BE2C (cell line): ENCODE results near the gene GOLGA6L26. TPM values are rescaled to one million over a fixed set of nuclear protein-coding genes. Genes with fewer than 3 reads are reported as not detected.
"Not testable (repeated sequence)": the region's sequence is repeated elsewhere in the genome, so short reads cannot be mapped to it uniquely, and the experiment has no call there.

Experiments
- DNase-seq: peaks from one replicate; pipeline ENCODE4 v3.0.0-alpha.2; 2020
- H3K27me3 ChIP-seq: fragments of 250-450 bp; sonication (Bioruptor Pico); 2 replicates; pipeline ENCODE4 v1.5.1; 2020; ENCODE audit warnings: mild to moderate bottlenecking
- H3K36me3 ChIP-seq: fragments of 250-450 bp; sonication (Bioruptor Pico); 2 replicates; pipeline ENCODE4 v1.5.1; 2020; ENCODE audit warnings: mild to moderate bottlenecking
- H3K4me1 ChIP-seq: fragments of 250-450 bp; sonication (Bioruptor Pico); 2 replicates; pipeline ENCODE4 v1.5.1; 2020
- H3K4me3 ChIP-seq: 2 replicates; pipeline ENCODE4 v1.5.1; 2011; ENCODE audit warnings: low read depth, low read length
- H3K9me3 ChIP-seq: fragments of 250-450 bp; sonication (Bioruptor Pico); 2 replicates; pipeline ENCODE4 v1.5.1; 2020
- polyA plus RNA-seq: library from polyadenylated mRNA; unstranded; fragments of >200 nt; gene quantifications from one replicate; pipeline ENCODE4 v1.2.1, GENCODE V29; 2012; ENCODE audit warnings: low read depth, missing spikeins; ENCODE audit not compliant: insufficient read length, insufficient read depth
- TF ChIP-seq, protein P1 (sequence below): IDR thresholded peaks from 2 replicates; pipeline ENCODE4 v1.5.1; 2012; ENCODE audit warnings: mild to moderate bottlenecking, low read depth, low read length

The GOLGA6L26 gene, protein sequence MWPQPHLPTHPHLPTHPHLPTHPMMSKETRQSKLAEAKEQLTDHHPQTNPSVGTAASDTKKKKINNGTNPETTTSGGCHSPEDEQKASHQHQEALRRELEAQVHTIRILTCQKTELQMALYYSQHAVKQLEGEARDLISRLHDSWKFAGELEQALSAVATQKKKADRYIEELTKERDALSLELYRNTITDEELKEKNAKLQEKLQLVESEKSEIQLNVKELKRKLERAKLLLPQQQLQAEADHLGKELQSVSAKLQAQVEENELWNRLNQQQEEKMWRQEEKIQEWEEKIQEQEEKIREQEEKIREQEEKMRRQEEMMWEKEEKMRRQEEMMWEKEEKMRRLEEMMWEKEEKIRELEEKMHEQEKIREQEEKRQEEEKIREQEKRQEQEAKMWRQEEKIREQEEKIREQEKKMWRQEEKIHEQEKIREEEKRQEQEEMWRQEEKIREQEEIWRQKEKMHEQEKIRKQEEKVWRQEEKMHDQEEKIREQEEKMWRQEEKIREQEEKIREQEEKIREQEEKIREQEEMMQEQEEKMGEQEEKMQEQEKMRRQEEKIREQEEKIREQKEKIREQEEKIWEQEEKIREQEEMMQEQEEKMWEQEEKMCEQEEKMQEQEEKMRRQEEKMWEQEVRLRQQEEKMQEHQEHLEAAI
- polyA plus RNA-seq, result not detected

DNA sequence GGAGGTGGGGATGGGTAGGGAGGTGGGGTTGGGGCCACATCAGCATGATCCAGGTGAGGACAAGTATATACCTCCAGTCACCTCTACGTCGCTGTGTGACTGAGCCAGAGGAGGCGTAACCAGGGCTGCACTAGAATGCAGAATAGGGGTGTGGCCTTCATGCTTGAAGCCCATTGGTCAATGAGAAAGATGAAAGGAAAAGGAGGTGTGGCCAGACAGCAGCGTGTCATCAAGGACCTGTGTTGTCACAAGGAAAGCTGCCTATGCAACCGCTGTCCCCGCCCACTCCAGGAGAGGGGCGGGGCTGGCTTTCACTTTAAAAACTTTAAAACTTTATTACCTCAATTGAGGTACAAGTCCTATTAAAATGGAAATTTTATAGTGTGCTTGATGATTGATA lies at the start of gene GOLGA6L26:
Gene GOLGA6L26, minus strand, starts transcription at position 101 of the 400 bp plus-strand sequence. Its CDS starts 61 bp downstream, at position 40.
- H3K4me3 ChIP-seq, DNase-seq, H3K9me3 ChIP-seq, H3K36me3 ChIP-seq, H3K27me3 ChIP-seq, H3K4me1 ChIP-seq: not testable (repeated sequence)

DNA sequence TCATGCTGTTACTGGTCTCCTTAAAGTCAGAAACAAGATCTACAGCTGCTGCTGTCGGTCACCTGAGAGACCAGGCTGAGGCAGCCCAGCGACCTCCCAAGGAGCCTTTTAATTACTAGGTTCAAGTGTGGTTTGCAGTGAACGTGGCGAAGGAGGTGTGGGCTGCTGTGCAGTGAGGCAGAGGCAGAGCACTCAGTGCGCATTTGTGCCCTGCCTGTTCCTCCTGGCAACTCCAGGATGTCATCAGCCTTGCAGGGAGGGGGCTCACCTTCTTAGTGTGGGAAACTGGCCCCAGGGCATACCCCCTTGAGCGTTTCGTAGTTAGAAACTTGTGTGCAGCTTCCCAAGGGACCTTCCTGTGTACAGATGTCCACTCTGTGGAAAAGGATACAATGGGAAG lies 47.2 kb upstream of the GOLGA6L26 start:
- DNase-seq, H3K27me3 ChIP-seq, H3K4me3 ChIP-seq, H3K9me3 ChIP-seq, H3K36me3 ChIP-seq, H3K4me1 ChIP-seq: not testable (repeated sequence)

DNA sequence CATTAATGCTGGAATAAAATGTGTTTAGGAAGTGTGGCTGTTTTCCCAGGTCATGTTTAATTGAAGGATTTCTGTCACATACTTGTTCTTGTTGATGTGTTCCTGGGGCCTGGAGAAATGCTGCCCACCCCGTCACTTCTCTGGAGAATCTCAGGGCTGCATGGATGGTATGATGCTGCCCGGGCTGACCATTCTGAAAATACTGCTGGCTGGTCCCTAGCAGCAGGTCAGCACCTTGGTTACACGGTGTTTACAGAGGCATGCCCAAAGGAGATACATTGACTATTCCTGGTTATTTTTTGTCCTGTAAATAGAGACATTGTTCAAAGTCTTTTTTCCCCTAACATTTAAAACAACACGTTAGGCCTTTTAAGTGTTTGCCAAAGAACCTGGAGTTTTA lies 46.7 kb upstream of the GOLGA6L26 start:
- H3K36me3 ChIP-seq, H3K9me3 ChIP-seq, DNase-seq, H3K4me3 ChIP-seq, H3K4me1 ChIP-seq, H3K27me3 ChIP-seq: not testable (repeated sequence)

DNA sequence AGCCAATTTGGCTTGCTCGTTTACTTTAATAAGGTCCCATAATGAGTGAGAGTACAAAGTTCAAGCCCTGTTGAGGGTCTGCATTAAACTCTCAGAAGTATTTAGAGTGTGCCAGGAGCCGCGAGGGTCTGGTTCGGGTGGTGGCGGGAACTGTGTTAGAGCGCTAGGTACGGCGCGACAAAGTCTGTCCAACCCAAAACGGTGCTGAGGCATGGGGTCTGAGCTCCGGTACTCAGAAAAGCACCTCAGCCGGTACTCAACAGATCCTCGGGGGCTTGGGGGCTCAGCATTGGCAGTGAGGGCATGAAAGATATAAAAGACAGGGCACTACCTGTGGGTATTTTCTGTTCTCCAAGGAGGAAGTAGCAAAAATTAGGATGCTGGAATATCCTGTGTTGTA lies 45.0 kb upstream of the GOLGA6L26 start:
- H3K27me3 ChIP-seq, DNase-seq, H3K9me3 ChIP-seq, H3K36me3 ChIP-seq, H3K4me1 ChIP-seq, H3K4me3 ChIP-seq: not testable (repeated sequence)

DNA sequence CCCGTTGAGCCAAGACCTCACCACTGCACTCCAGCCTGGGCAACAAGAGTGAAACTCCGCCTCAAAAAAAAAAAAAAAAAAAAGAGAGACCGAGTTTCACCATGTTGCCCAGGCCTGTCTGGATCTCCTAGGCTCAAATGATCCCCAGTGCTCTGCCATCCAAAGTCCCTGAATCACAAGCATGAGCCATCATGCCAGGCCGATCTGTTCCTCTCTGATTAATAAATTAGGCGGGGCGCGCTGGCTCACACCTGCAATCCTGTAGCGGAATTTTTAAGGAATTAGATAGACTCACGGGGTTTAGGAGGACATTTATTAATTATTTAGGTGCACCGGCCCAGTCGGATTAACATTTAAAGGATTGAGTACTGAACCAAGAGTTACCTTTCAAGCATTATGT lies 40.2 kb upstream of the GOLGA6L26 start:
- H3K4me3 ChIP-seq, H3K4me1 ChIP-seq, H3K36me3 ChIP-seq, H3K9me3 ChIP-seq, DNase-seq, H3K27me3 ChIP-seq: not testable (repeated sequence)

DNA sequence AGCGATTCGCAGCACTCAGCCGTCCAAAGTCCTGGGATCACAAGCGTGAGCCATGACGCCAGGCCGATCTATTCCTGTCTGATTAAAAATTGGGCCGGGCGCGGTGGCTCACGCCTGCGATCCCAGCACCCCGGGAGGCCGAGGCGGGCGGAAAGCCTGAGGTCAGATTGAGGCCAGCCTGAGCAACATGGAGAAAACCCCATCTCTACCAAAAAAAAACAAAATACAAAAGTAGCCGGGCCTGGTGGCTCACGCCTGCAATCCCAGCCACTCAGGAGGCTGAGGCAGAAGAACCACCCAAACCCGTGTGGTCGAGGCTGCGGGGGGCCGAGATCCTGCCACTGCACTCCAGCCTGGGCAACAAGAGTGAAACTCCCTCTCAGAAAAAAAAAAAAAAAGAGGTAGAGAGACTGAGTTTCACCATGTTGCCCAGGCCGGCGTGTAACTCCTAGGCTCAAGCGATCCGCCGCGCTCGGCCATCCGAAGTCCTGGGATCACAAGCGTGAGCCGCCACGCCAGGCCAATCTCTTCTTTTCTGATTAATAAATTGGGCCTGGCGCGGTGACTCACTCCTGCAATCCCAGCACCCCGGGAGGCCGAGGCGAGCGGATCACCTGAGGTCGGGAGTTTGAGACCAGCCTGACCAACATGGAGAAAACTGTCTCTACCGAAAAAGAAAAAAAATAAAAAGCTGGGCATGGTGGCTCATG lies 39.0 kb upstream of the GOLGA6L26 start:
- not testable (repeated sequence) for H3K9me3 ChIP-seq, H3K4me3 ChIP-seq, H3K4me1 ChIP-seq, H3K36me3 ChIP-seq, DNase-seq, H3K27me3 ChIP-seq

DNA sequence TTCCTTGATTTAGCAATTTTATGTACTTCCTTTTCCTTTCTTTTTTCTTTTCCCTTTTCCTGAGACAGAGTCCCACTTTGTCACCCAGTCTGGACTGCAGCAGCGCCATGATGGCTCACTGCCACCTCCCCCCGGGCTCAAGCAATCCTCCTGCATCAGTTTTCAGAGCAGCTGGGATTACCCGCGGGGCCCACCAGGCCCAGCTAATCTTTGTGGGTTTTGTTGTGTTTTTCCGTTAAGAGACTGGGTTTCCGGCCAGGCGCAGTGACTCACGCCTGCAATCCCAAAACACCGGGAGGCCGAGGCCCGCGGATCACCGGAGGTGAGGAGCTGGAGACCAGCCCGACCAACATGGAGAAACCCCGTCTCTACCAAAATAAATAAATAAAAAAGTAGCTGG lies 38.3 kb upstream of the GOLGA6L26 start:
- no peaks in the 10 kb centered on the region for H3K4me1 ChIP-seq
- H3K4me3 ChIP-seq, result no peak overlapping the region
- TF ChIP-seq, protein P1, sequence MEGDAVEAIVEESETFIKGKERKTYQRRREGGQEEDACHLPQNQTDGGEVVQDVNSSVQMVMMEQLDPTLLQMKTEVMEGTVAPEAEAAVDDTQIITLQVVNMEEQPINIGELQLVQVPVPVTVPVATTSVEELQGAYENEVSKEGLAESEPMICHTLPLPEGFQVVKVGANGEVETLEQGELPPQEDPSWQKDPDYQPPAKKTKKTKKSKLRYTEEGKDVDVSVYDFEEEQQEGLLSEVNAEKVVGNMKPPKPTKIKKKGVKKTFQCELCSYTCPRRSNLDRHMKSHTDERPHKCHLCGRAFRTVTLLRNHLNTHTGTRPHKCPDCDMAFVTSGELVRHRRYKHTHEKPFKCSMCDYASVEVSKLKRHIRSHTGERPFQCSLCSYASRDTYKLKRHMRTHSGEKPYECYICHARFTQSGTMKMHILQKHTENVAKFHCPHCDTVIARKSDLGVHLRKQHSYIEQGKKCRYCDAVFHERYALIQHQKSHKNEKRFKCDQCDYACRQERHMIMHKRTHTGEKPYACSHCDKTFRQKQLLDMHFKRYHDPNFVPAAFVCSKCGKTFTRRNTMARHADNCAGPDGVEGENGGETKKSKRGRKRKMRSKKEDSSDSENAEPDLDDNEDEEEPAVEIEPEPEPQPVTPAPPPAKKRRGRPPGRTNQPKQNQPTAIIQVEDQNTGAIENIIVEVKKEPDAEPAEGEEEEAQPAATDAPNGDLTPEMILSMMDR, result no peak
- H3K27me3 ChIP-seq, result no peaks in the 10 kb centered on the region
- H3K9me3 ChIP-seq, result no peaks in the 10 kb centered on the region
- no peaks in the 10 kb centered on the region for H3K36me3 ChIP-seq
- DNase-seq, result no peak

DNA sequence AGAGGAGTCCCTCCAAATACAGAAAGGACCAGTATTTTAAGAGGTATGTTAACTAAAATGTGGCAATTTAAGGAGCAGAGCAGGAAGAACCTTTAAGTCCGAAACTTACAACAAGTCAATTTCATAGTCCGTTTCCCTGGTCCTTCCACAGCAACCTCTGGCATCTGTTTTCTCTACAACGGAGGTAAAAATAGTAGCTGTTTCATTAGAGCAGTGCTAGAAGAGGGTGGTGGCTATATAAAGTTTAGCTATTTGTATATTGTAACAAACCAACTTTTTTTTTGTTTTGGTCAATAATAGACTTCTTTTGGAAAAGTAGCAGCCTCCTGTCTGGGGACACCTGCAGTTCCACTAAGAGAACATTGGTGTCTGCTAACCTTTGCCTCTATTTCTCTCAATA lies 37.9 kb upstream of the GOLGA6L26 start:
- not testable (repeated sequence) for H3K4me1 ChIP-seq, H3K9me3 ChIP-seq, DNase-seq, H3K27me3 ChIP-seq, H3K36me3 ChIP-seq, H3K4me3 ChIP-seq

DNA sequence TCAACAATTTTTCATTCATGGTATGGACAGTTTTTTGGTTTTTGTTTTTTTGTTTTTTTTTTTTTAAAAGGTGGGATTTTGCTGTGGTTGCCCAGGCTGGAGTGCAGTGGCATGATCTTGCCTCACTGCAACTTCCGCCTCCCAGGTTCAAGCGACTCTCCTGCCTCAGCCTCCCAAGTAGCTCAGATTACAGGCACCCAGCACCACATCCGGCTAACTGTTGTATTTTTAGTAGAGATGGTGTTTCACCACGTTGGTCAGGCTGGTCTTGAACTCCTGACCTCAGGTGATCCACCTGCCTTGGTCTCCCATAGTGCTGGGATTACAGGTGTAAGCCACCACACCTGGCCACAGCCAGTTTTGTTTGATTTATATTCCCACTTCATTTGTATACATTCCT lies 37.1 kb upstream of the GOLGA6L26 start:
- H3K4me3 ChIP-seq, H3K27me3 ChIP-seq, DNase-seq, H3K4me1 ChIP-seq, H3K9me3 ChIP-seq, H3K36me3 ChIP-seq: not testable (repeated sequence)

DNA sequence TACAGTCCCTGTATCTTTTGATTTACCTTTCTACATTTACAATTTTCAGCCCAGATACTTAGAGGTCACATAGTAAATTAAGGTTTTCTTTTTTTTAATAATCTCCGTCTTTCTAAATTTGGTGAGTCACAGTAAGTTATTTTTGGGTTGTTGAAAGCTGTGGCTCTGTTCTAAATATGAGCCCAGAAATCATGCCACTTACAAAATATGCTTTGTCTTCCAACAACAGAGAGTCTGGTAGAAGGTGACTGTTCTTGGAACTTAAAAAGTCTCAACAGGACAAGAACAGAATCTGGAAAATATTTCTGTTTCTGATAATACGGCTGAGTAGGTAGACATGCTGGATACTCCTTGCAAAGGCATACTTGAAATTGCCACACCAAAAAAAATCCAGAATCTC lies 36.6 kb upstream of the GOLGA6L26 start:
- DNase-seq, result no peak
- H3K9me3 ChIP-seq, result no peaks in the 10 kb centered on the region
- H3K4me3 ChIP-seq, result no peak overlapping the region
- H3K4me1 ChIP-seq, result no peaks in the 10 kb centered on the region
- H3K36me3 ChIP-seq, result no peaks in the 10 kb centered on the region
- TF ChIP-seq, protein P1, result no peak
- no peaks in the 10 kb centered on the region for H3K27me3 ChIP-seq

DNA sequence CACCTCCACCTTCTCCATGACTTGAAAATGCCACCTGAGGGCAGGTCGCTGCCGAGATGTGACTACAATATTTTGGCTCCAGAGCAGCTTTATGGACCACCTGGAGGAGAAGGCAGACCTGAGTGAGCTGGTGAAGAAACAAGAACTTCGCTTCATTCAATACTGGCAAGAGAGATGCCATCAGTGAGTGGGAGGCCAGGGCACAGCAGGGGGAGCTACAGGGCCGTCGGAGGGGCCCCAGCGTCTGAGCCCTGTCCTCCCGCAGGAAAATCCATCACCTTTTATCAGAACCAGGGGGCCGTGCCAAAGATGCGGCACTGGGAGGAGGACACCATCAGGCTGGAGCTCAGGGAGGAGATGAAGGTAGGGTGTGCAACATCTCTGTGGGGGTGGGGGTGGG lies 30.3 kb upstream of the GOLGA6L26 start:
- not testable (repeated sequence) for H3K36me3 ChIP-seq, H3K4me3 ChIP-seq, H3K9me3 ChIP-seq, H3K4me1 ChIP-seq, H3K27me3 ChIP-seq, DNase-seq

DNA sequence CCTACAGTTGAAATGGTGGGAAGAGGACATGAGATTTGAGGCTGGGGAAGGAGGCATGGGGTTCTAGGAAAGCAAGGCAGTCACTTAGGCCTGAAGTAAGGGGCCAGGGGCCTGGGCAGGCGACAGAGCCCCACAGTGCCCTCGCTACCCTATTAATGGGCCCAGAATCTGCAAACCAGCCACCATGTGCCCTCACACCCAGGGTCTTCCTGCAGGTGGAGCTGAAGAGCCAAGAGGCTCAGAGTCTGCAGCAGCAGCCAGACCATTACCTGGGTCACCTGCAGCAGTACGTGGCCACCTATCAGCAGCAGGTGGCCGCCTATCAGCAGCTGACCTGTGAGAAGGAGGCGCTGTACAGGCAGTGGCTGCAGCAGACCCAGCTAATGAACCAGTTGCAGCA lies 28.6 kb upstream of the GOLGA6L26 start:
- not testable (repeated sequence) for H3K4me1 ChIP-seq, H3K36me3 ChIP-seq, H3K27me3 ChIP-seq, H3K4me3 ChIP-seq, DNase-seq, H3K9me3 ChIP-seq

DNA sequence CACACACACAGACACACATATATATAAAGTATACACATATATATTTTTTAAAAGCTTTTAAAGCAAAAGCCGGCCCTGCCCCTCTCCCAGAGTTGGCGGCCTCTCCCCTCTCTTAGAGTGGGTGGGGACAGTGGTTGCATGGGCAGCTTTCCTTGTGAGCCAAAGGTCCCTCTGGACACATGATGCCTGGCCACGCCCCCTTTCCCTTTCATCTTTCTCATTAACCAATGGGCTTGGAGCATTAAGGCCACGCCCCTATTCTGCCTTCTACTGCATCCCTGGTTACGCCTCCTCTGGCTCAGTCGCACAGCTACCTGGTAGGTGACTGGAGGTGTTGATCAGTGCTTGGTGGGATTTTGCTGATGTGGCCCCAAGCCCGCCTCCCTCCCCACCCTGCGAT lies 20.5 kb upstream of the GOLGA6L26 start, which contains the start of gene GOLGA8S:
Gene GOLGA8S, plus strand, starts transcription at position 301 of the 400 bp plus-strand sequence. Its CDS starts 62 bp downstream, at position 363.
- H3K27me3 ChIP-seq, H3K4me3 ChIP-seq, DNase-seq, H3K9me3 ChIP-seq, H3K36me3 ChIP-seq, H3K4me1 ChIP-seq: not testable (repeated sequence)
